Esophagus muscularis mucosa (tissue), 4 donors: Measurements from ENCODE around the gene ATP6V1C2. TPM values are rescaled to one million over a fixed set of nuclear protein-coding genes. Genes with fewer than 3 reads are reported as not detected.
A peak's percentile ranks its signal among the peaks of the same experiment; 100 is the strongest.

Experiments used
- DNase-seq: peaks from one replicate; pipeline ENCODE4 v3.0.0-alpha.2; 2017; ENCODE audit errors: extremely low spot score
- H3K27ac ChIP-seq, 4 donors: fragments of 200-600 bp; sonication (generic); replicated peaks in 1 of 4; 1 replicate in 3 of 4; 2 replicates in 1 of 4; pipeline ENCODE4 v1.5.1; 2016 to 2019; ENCODE audit warnings: mild to moderate bottlenecking in 1 of 4
- H3K27me3 ChIP-seq, 4 donors: fragments of 200-600 bp; sonication (generic); one replicate each; pipeline versions ENCODE4 v1.5.1 to v1.6.0; 2016 to 2019
- H3K36me3 ChIP-seq, 4 donors: fragments of 200-600 bp; sonication (generic); one replicate each; pipeline ENCODE4 v1.5.1; 2016 to 2019
- H3K4me1 ChIP-seq, 4 donors: fragments of 200-600 bp; sonication (generic); one replicate each; pipeline ENCODE4 v1.5.1; 2016 to 2019
- H3K4me3 ChIP-seq, 4 donors: fragments of 200-600 bp; sonication (generic); 1 replicate in 2 of 4; 2 replicates in 2 of 4; pipeline ENCODE4 v1.5.1; 2016 to 2019; ENCODE audit warnings: mild to moderate bottlenecking in 4 of 4, moderate library complexity in 1 of 4
- H3K9me3 ChIP-seq, 4 donors: fragments of 200-600 bp; sonication (generic); 1 replicate in 3 of 4; 2 replicates in 1 of 4; pipeline ENCODE4 v1.5.1; 2016 to 2019
- CTCF ChIP-seq, 3 experiments: fragments of 200-600 bp in 2 of 3; fragments of 450-650 bp in 1 of 3; sonication (generic) in 2 of 3; IDR thresholded peaks; one replicate each; pipeline ENCODE4 v1.5.1; 2017 to 2019; ENCODE audit warnings: antibody characterized with exemption in 3 of 3, mild to moderate bottlenecking in 2 of 3, moderate library complexity in 1 of 3
- EP300 ChIP-seq: sonication (generic); formaldehyde crosslinking; IDR thresholded peaks from one replicate; pipeline ENCODE4 v1.6.1; 2017; ENCODE audit warnings: antibody characterized with exemption
- POLR2A ChIP-seq: fragments of 450-650 bp; IDR thresholded peaks from one replicate; pipeline ENCODE4 v1.6.1; 2017; ENCODE audit warnings: antibody characterized with exemption, moderate library complexity, mild to moderate bottlenecking, low read depth
- POLR2AphosphoS5 ChIP-seq, 2 donors: sonication (generic); formaldehyde crosslinking; IDR thresholded peaks; one replicate each; pipeline ENCODE4 v1.6.1; 2017; ENCODE audit warnings: antibody characterized with exemption in 2 of 2
- WGBS: methylation state at CpG from one replicate; pipeline ENCODE4 v1.1.5; 2018; 5-methylcytosine and 5-hydroxymethylcytosine counted together
- intact Hi-C: fragments of 100-400 bp; cut with DNase I; formaldehyde crosslinking; loops from one replicate; pipeline ENCODE4 v1.15.1; 2023
- total RNA-seq, 4 donors: library from RNA; depleted of rRNA; stranded (reverse); fragments of >200 nt; gene quantifications; one replicate each; pipeline versions ENCODE4 v1.1.0 to v1.2.1, GENCODE V29; 2016

Gene ATP6V1C2
- total RNA-seq, 4 donors from 2014 or later: 0.17 TPM; not detected in 3

GRCh38 chr2:10752236-10752635, 30.8 kb downstream of the ATP6V1C2 start:
- intact Hi-C loops: no loop called here
- no peaks in the 10 kb centered on the region for H3K36me3 ChIP-seq
- peaks cover 0 to 7% (median 0%) of the 10 kb centered on the region in 4 donors for H3K27me3 ChIP-seq
- H3K4me1 ChIP-seq: no peaks in the 10 kb centered on the region
- no peak overlapping the region for H3K27ac ChIP-seq
- DNase-seq: no peak
- 86% methylated on average over 5 of the region's 5 CpGs for WGBS
- TF ChIP-seq POLR2AphosphoS5 (IDR thresholded peaks at IDR 0.05) (no peak), EP300 (no peak), POLR2A (no peak), CTCF (IDR thresholded peaks at IDR 0.05) (no peak)
- H3K9me3 ChIP-seq: no peaks in the 10 kb centered on the region
- H3K4me3 ChIP-seq: no peak overlapping the region

GRCh38 chr2:10753156-10753555, 31.7 kb downstream of the ATP6V1C2 start:
- no peak for DNase-seq
- TF ChIP-seq EP300 (no peak), CTCF (IDR thresholded peaks at IDR 0.05) (no peak), POLR2AphosphoS5 (IDR thresholded peaks at IDR 0.05) (no peak), POLR2A (no peak)
- H3K9me3 ChIP-seq: no peaks in the 10 kb centered on the region
- 60% methylated on average over 7 of the region's 7 CpGs for WGBS
- intact Hi-C loops: no loop called here
- peaks cover 0 to 7% (median 0%) of the 10 kb centered on the region in 4 donors for H3K27me3 ChIP-seq
- no peak overlapping the region for H3K4me3 ChIP-seq
- no peaks in the 10 kb centered on the region for H3K36me3 ChIP-seq
- no peak overlapping the region for H3K27ac ChIP-seq
- H3K4me1 ChIP-seq: no peaks in the 10 kb centered on the region

GRCh38 chr2:10753876-10754275, 32.4 kb downstream of the ATP6V1C2 start:
- H3K36me3 ChIP-seq: no peaks in the 10 kb centered on the region
- WGBS: 94% methylated on average over 8 of the region's 8 CpGs
- DNase-seq: peak; percentile 87
- H3K4me3 ChIP-seq: no peak overlapping the region
- no peaks in the 10 kb centered on the region for H3K4me1 ChIP-seq
- no peaks in the 10 kb centered on the region for H3K9me3 ChIP-seq
- no peak overlapping the region for H3K27ac ChIP-seq
- H3K27me3 ChIP-seq: peaks cover 0 to 7% (median 0%) of the 10 kb centered on the region in 4 donors
- no peak for TF ChIP-seq CTCF (IDR thresholded peaks at IDR 0.05)
- TF ChIP-seq EP300: no peak
- TF ChIP-seq POLR2A: no peak
- no peak for TF ChIP-seq POLR2AphosphoS5 (IDR thresholded peaks at IDR 0.05)
- intact Hi-C loops: no loop called here

GRCh38 chr2:10755621-10756020, 34.2 kb downstream of the ATP6V1C2 start:
- Histone ChIP-seq H3K27me3 (peaks cover 0 to 7% (median 0%) of the 10 kb centered on the region in 4 donors), H3K36me3 (no peaks in the 10 kb centered on the region), H3K27ac (no peak overlapping the region), H3K4me1 (no peaks in the 10 kb centered on the region), H3K4me3 (no peak overlapping the region), H3K9me3 (no peaks in the 10 kb centered on the region)
- TF ChIP-seq CTCF (IDR thresholded peaks at IDR 0.05) (no peak), POLR2AphosphoS5 (IDR thresholded peaks at IDR 0.05) (no peak), EP300 (no peak), POLR2A (no peak)
- DNase-seq: no peak
- WGBS: 66% methylated on average over 7 of the region's 7 CpGs
- intact Hi-C loops: no loop called here

- Histone ChIP-seq H3K36me3 (no peaks in the 10 kb centered on the region), H3K27me3 (peaks cover 0 to 14% (median 0%) of the 10 kb centered on the region in 4 donors), H3K4me1 (no peaks in the 10 kb centered on the region), H3K9me3 (no peaks in the 10 kb centered on the region), H3K4me3 (no peak overlapping the region), H3K27ac (no peak overlapping the region)
- intact Hi-C loops: no loop called here
- TF ChIP-seq POLR2AphosphoS5 (IDR thresholded peaks at IDR 0.05): no peak
- TF ChIP-seq POLR2A: no peak
- no peak for TF ChIP-seq CTCF (IDR thresholded peaks at IDR 0.05)
- no peak for TF ChIP-seq EP300
- peak; percentile 82 for DNase-seq
- WGBS: 92% methylated on average over 6 of the region's 6 CpGs
These were observed 36.4 kb downstream of the ATP6V1C2 start for GRCh38 chr2:10757814-10758286.
